Measurements from ENCODE around the gene FNIP2. TPM values are rescaled to one million over a fixed set of nuclear protein-coding genes. Genes with fewer than 3 reads are reported as not detected.
A peak's percentile ranks its signal among the peaks of the same experiment; 100 is the strongest.
"Not testable (repeated sequence)": the region's sequence is repeated elsewhere in the genome, so short reads cannot be mapped to it uniquely, and the experiment has no call there.

The FNIP2 gene
- total RNA-seq, 1 donor from 2014 or later = 10.5 TPM

DNA sequence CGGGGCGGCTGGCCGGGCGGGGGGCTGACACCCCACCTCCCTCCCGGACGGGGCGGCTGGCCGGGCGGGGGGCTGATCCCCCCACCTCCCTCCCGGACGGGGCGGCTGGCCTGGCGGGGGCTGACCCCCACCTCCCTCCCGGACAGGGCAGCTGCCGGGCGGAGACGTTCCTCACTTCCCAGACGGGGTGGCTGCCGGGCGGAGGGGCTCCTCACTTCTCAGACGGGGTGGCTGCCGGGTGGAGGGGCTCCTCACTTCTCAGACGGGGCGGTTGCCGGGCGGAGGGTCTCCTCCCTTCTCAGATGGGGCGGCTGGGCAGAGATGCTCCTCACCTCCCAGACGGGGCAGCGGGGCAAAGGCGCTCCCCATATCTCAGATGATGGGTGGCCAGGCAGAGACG is 22.3 kb upstream of the FNIP2 start:
- H3K4me1 Mint-ChIP-seq (ENCODE audit: low read depth); intact Hi-C loops (cut with micrococcal nuclease); H3K36me3 Mint-ChIP-seq (ENCODE audit: low read depth); H3K9me3 Mint-ChIP-seq; H3K4me3 Mint-ChIP-seq (ENCODE audit: low read depth); DNase-seq (ENCODE audit: low spot score); H3K27ac Mint-ChIP-seq: not testable (repeated sequence)
- peaks cover 16% of the 10 kb centered on the region for H3K27me3 Mint-ChIP-seq (ENCODE audit: low read depth)

DNA sequence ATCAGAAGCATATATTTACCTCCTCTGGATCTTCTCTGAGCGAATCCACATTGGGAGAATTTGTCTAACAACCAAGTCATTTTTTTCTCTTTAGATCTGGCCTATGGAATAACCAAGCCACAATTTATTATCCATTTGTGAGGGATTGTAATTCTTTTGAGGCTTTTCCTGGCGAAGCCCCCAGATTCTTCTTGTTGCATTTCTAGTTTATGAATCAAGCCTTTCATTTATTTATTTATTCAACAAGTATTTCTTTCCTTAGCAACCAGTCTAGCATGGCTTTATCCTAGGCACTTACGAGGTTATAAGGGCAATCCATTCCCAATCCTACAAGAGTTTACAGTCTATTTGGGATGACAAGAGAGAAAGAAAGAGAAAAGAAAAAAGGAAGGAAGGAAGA is 18.4 kb upstream of the FNIP2 start:
- Mint-ChIP-seq H3K4me1 (ENCODE audit: low read depth) (no peaks in the 10 kb centered on the region), H3K36me3 (ENCODE audit: low read depth) (no peaks in the 10 kb centered on the region), H3K27ac (no peak overlapping the region), H3K9me3 (no peaks in the 10 kb centered on the region), H3K27me3 (ENCODE audit: low read depth) (peaks cover 19% of the 10 kb centered on the region), H3K4me3 (ENCODE audit: low read depth) (no peak overlapping the region)
- no peak for DNase-seq (ENCODE audit: low spot score)
- intact Hi-C loops (cut with micrococcal nuclease) = no loop called here

DNA sequence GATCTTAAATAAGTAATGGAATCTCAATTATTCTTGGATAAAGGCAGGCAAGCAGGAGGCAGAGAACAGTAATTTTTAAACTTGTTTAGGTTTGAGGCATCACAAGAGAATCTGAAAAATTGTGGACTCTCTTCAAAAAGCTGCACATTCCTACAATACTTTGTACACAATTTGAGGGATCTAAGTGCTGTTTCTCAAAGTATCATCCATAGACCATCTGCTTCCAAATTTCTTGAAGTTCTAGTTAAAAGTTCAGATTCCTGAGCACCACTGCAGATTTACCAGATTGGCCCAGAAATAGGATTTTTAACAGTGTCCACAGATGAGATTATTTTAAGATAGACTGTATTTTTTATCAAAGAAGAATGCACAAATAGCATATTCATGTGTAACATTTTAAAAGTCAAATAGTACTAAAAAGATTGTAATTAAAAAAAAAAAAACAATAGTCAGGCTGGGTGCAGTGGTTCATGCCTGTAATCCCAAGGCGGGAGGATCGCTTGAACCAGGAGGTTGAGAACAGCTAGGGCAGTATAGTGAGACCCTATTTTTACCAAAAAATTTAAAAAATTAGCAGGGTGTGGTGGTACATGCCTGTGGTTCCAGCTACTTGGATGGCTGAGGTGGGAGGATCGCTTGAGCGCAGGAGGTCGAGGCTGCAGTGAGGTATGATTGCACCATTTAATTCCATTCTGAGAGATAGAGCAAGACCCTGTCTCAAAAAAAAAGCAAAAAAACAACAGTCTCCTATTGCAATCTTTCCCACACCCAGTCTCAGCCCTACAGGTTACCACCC is 14.2 kb upstream of the FNIP2 start:
- Mint-ChIP-seq H3K27ac (no peak overlapping the region), H3K9me3 (no peaks in the 10 kb centered on the region), H3K4me3 (ENCODE audit: low read depth) (no peak overlapping the region), H3K36me3 (ENCODE audit: low read depth) (no peaks in the 10 kb centered on the region), H3K4me1 (ENCODE audit: low read depth) (no peaks in the 10 kb centered on the region), H3K27me3 (ENCODE audit: low read depth) (peaks cover 25% of the 10 kb centered on the region)
- DNase-seq (ENCODE audit: low spot score) = no peak
- intact Hi-C loops (cut with micrococcal nuclease) = no loop called here

DNA sequence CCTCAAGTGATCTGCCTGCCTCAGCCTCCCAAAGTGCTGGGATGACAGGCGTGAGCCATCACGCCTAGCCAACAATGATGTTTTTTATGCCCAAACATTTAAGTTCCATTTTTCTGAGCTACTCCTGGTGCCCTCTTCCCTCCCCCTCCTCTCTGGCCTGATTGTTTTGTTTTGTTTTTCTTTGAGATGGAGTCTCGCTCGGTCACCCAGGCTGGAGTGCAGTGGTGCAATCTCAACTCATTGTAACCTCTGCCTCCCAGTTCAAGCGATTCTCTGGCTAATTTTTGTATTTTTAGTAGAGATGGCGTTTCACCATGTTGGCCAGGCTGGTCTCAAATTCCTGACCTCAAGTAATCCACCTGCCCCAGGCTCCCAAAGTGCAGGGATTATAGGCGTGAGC is 13.0 kb upstream of the FNIP2 start:
- intact Hi-C loops (cut with micrococcal nuclease); H3K4me1 Mint-ChIP-seq (ENCODE audit: low read depth); H3K4me3 Mint-ChIP-seq (ENCODE audit: low read depth); H3K9me3 Mint-ChIP-seq; DNase-seq (ENCODE audit: low spot score); H3K36me3 Mint-ChIP-seq (ENCODE audit: low read depth); H3K27ac Mint-ChIP-seq: not testable (repeated sequence)
- peaks cover 21% of the 10 kb centered on the region for H3K27me3 Mint-ChIP-seq (ENCODE audit: low read depth)

DNA sequence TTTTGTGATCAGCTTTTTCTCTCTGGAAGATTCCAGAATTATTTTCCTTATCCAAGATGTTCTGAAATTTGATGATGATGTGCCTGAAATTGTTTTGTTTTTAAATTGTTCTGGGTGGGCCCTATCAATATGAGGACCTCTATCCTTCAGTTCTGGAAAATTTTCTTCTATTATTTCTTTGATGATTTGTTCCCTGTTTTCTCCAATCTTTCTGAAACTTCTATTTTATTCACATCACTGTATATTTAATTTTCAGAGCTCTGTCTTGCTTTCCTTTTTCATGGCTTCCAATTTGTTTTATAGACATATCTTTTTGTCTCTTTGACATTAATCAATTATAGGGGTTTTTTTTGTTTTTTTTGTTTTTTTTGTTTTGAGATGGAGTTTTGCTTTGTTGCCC is 12.2 kb upstream of the FNIP2 start:
- Mint-ChIP-seq H3K27me3 (ENCODE audit: low read depth) (peaks cover 18% of the 10 kb centered on the region), H3K27ac (no peak overlapping the region), H3K4me1 (ENCODE audit: low read depth) (no peaks in the 10 kb centered on the region), H3K4me3 (ENCODE audit: low read depth) (no peak overlapping the region), H3K9me3 (no peaks in the 10 kb centered on the region), H3K36me3 (ENCODE audit: low read depth) (no peaks in the 10 kb centered on the region)
- DNase-seq (ENCODE audit: low spot score) = no peak
- intact Hi-C loops (cut with micrococcal nuclease) = no loop called here

DNA sequence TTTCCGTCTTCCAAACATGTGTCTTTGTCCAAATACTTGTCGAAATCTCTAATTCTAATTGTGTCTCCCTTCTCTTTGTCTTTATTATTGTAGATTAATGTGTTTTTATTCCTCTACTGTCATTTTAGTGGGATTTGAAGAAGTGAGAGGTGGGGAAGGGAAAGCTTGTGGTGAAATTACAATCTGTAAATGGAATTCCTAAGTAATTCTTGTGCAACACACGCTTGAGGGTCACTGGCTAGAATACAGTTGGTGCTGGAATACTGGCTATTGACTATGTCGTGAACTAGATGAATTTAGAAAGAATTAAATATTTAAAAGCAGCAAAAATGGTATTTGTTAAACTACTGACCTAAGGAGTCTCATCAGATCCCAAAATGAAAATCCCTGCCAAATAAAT is 10.7 kb upstream of the FNIP2 start:
- no peaks in the 10 kb centered on the region for H3K36me3 Mint-ChIP-seq (ENCODE audit: low read depth)
- intact Hi-C loops (cut with micrococcal nuclease) = no loop called here
- H3K9me3 Mint-ChIP-seq = no peaks in the 10 kb centered on the region
- no peak overlapping the region for H3K27ac Mint-ChIP-seq
- no peaks in the 10 kb centered on the region for H3K4me1 Mint-ChIP-seq (ENCODE audit: low read depth)
- H3K27me3 Mint-ChIP-seq (ENCODE audit: low read depth) = peaks cover 18% of the 10 kb centered on the region
- H3K4me3 Mint-ChIP-seq (ENCODE audit: low read depth) = no peak overlapping the region
- DNase-seq (ENCODE audit: low spot score) = no peak

DNA sequence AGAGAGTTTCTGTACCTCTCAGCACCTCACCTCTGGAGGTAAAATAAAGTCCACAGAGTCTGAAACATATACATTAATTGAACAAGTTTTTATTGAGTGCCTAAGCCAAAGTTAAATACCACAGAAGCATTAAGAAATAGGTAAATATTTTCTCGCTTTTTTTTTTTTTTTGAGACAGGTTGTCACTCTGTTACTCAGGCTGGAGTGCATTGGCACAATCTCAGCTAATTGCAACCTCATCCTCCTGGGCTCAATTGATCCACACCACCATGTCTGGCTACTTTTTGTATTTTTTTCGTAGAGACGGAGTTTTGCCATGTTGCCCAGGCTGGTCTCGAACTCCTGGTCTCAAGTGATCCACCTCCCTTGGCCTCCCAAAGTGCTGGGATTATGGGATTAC is 10.1 kb upstream of the FNIP2 start:
- Mint-ChIP-seq H3K4me1 (ENCODE audit: low read depth) (no peaks in the 10 kb centered on the region), H3K4me3 (ENCODE audit: low read depth) (no peak overlapping the region), H3K36me3 (ENCODE audit: low read depth) (no peaks in the 10 kb centered on the region), H3K27ac (no peak overlapping the region), H3K9me3 (no peaks in the 10 kb centered on the region), H3K27me3 (ENCODE audit: low read depth) (peaks cover 18% of the 10 kb centered on the region)
- intact Hi-C loops (cut with micrococcal nuclease) = no loop called here
- no peak for DNase-seq (ENCODE audit: low spot score)

DNA sequence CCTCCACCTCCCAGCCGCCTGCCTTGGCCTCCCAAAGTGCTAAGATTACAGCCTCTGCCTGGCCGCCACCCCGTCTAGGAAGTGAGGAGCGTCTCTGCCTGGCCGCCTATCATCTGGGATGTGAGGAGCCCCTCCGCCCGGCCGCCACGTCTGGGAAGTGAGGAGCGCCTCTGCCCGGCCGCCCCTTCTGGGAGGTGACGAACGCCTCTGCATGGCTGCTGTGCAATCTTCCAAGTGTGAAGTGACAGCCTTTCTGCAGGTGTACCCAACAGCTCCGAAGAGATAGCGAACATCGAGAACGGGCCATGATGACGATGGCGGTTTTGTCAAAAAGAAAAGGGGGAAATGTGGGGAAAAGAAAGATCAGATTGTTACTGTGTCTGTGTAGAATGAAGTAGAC is 9.3 kb upstream of the FNIP2 start:
- H3K4me1 Mint-ChIP-seq (ENCODE audit: low read depth); H3K9me3 Mint-ChIP-seq; intact Hi-C loops (cut with micrococcal nuclease); H3K36me3 Mint-ChIP-seq (ENCODE audit: low read depth); H3K27ac Mint-ChIP-seq; H3K4me3 Mint-ChIP-seq (ENCODE audit: low read depth); DNase-seq (ENCODE audit: low spot score): not testable (repeated sequence)
- peaks cover 18% of the 10 kb centered on the region for H3K27me3 Mint-ChIP-seq (ENCODE audit: low read depth)

DNA sequence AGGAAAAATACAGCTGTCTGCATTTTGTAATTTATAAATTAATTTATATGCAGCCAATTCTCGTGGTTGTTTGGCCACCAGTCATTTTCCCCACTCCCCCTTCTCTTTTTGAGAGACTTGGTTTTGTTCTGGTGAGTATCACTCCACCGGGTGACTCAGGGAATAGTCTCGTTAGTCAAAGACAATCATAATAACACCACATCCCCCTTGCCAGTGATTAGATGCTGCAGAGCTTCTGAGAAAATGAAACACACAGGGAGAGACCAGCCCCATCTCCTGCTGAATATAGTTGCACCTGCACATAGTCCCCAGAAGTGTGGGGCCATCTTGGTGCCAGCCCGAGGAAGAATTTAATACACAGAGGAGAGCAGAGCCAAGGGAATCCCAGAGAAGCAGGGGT is 8.0 kb upstream of the FNIP2 start:
- no peak overlapping the region for H3K27ac Mint-ChIP-seq
- peaks cover 16% of the 10 kb centered on the region for H3K27me3 Mint-ChIP-seq (ENCODE audit: low read depth)
- DNase-seq (ENCODE audit: low spot score) = no peak
- no peaks in the 10 kb centered on the region for H3K36me3 Mint-ChIP-seq (ENCODE audit: low read depth)
- H3K9me3 Mint-ChIP-seq = no peaks in the 10 kb centered on the region
- H3K4me1 Mint-ChIP-seq (ENCODE audit: low read depth) = no peaks in the 10 kb centered on the region
- no peak overlapping the region for H3K4me3 Mint-ChIP-seq (ENCODE audit: low read depth)
- intact Hi-C loops (cut with micrococcal nuclease) = no loop called here

DNA sequence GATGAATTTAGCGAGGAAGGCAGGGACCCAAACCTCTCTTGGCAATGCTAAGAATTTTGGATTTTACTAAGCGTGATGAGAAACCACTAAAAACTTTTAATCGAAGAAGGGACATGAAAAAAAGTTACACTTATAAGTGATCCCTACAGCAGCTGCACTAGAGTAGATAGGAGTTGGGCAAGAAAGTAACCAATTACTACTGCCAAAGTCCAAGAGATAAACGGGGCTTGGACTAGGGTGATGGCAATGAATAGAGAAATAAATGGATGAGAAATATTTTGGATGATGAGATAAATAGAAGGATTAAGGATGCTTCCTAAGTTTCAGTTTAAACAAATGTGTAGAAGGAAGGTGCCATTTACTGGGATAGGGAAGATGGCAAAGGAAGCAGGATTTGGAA is 6.3 kb upstream of the FNIP2 start:
- intact Hi-C loops (cut with micrococcal nuclease) = no loop called here
- DNase-seq (ENCODE audit: low spot score) = no peak
- Mint-ChIP-seq H3K4me1 (ENCODE audit: low read depth) (peaks cover under 1% of the 10 kb centered on the region), H3K36me3 (ENCODE audit: low read depth) (no peaks in the 10 kb centered on the region), H3K4me3 (ENCODE audit: low read depth) (no peak overlapping the region), H3K27ac (no peak overlapping the region), H3K27me3 (ENCODE audit: low read depth) (peaks cover 11% of the 10 kb centered on the region), H3K9me3 (no peaks in the 10 kb centered on the region)

DNA sequence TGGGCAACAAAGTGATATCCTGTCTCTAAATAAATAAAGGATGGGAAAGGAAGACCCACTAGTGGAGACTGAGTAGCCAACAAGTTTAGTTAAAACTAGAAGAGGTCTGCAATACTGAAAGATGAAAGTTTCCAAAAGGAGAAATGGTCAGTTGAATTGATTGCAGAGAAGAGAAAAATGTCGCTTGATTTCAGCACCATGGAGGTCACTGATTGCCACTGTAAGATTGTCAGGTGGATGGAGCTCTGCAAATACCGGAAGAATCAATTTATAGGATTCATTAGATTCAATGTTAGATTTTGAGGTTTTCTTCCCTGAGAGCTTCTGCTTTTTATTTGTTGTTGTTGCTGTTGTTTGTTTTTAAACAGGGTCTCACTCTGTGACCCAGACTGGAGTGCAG is 5.4 kb upstream of the FNIP2 start:
- H3K27me3 Mint-ChIP-seq (ENCODE audit: low read depth) = peaks cover 8% of the 10 kb centered on the region
- no peaks in the 10 kb centered on the region for H3K36me3 Mint-ChIP-seq (ENCODE audit: low read depth)
- no peaks in the 10 kb centered on the region for H3K9me3 Mint-ChIP-seq
- no peak overlapping the region for H3K4me3 Mint-ChIP-seq (ENCODE audit: low read depth)
- no peak overlapping the region for H3K27ac Mint-ChIP-seq
- peaks cover 9% of the 10 kb centered on the region for H3K4me1 Mint-ChIP-seq (ENCODE audit: low read depth)
- intact Hi-C loops (cut with micrococcal nuclease) = no loop called here
- DNase-seq (ENCODE audit: low spot score) = no peak

DNA sequence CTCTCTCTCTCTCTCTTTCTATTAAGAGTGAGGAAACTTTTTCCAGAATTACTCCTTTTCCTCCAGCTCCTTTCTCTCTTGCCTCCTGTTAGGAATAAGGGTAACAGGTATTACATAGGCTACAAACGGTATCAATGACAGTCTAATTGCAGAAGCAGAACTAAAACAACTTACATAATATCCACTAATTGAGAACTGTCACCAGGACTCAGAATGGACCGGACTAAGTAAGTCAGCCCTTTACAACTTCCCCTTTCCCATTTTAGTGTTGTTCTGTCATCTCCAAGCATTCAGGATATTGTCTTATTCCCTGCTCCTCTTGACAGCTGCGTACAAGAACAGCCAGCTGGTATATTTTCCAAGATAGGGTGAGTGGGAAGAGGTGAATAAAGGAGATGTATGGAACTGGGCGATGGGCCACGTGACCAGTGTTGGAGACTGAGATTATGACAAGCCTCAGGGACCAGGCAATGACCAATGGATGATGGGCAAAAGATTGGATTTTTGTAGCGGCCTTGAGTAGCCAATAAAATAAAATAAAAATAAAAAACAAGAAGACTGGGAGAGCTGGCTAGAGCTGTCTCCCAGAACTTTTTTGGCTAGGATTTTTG is 2.3 kb upstream of the FNIP2 start:
- H3K36me3 Mint-ChIP-seq (ENCODE audit: low read depth) = peaks cover 5% of the 10 kb centered on the region
- H3K9me3 Mint-ChIP-seq = no peaks in the 10 kb centered on the region
- H3K27ac Mint-ChIP-seq = no peak overlapping the region
- intact Hi-C loops (cut with micrococcal nuclease) = no loop called here
- DNase-seq (ENCODE audit: low spot score) = no peak
- peaks cover 8% of the 10 kb centered on the region for H3K27me3 Mint-ChIP-seq (ENCODE audit: low read depth)
- peaks cover 30% of the 10 kb centered on the region for H3K4me1 Mint-ChIP-seq (ENCODE audit: low read depth)
- H3K4me3 Mint-ChIP-seq (ENCODE audit: low read depth) = no peak overlapping the region

DNA sequence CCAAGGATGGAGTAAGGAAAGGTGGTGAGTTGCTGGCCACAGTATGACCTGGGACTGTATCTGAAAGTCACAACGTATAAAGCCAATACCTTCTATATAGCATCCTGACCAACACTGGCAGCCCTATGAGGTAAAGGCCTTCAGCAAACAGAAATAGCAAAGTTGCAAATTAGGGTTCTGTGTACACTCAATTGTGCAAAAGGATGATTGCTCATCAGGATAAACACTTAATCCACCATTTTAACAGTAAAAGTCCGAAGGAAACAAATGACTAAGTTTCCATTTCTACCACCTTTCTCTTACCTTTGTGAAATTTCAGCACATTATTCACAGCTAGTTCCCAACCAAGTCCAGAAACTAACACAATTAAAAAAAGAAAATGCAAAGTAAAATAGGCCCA is 1.4 kb upstream of the FNIP2 start:
- no peaks in the 10 kb centered on the region for H3K9me3 Mint-ChIP-seq

More for the DNA sequence above, 1.4 kb upstream of the FNIP2 start:
- H3K36me3 Mint-ChIP-seq (ENCODE audit: low read depth) = peaks cover 8% of the 10 kb centered on the region
- no peak overlapping the region for H3K27ac Mint-ChIP-seq
- peak overlapping the region; percentile 76 for H3K4me3 Mint-ChIP-seq (ENCODE audit: low read depth)
- H3K4me1 Mint-ChIP-seq (ENCODE audit: low read depth) = peaks cover 36% of the 10 kb centered on the region
- intact Hi-C loops (cut with micrococcal nuclease) = no loop called here
- H3K27me3 Mint-ChIP-seq (ENCODE audit: low read depth) = peaks cover 8% of the 10 kb centered on the region
- DNase-seq (ENCODE audit: low spot score) = no peak

All from activated T-helper 2 cell treated with anti-CD3 and anti-CD28 coated beads, Interferon-gamma antibody, Interleukin-2, Interleukin-4, amounts not matched to agents 10 μg/mL and 5 μg/mL and 100 μg/mL, durations not matched to agents 14 hours and 24 hours and 36 hours (primary cell).